ENCODE results near the gene NME7.

The NME7 gene

GRCh38 chr1:169102567-169102966 lies 265.0 kb downstream of the NME7 start (continued):
- TF ChIP-seq ZNF449 (tag by site-specific recombination; IDR thresholded peaks at IDR 0.05) (no peak), SP3 (tag by site-specific recombination; IDR thresholded peaks at IDR 0.05) (no peak)

GRCh38 chr1:169100651-169101088 lies 266.9 kb downstream of the NME7 start:
- POLR2A ChIA-PET = no interaction called here
- CTCF ChIA-PET = interaction anchor here (0.7 kb wide), 1 partner anchor 498 kb away, joined by 5 read pairs; no protein-coding TSS in a partner anchor
- Histone ChIP-seq H3K27ac (ENCODE audit: extremely low read depth, low read depth, low read length) (no peak overlapping the region), H3K36me3 (ENCODE audit: control insufficient read depth in 2 of 2, insufficient read depth in 1 of 2, low read length in 2 of 2) (no peaks in the 10 kb centered on the region), H3K9me3 (ENCODE audit: control insufficient read depth, insufficient read depth, low read depth, low read length) (no peaks in the 10 kb centered on the region), H3K4me3 (ENCODE audit: low read depth, low read length) (no peak overlapping the region), H3K4me1 (ENCODE audit: control insufficient read depth, insufficient read depth, low read length) (peaks cover 14% of the 10 kb centered on the region)
- TF ChIP-seq ZNF394 (tag by site-specific recombination; IDR thresholded peaks at IDR 0.05; ENCODE audit: borderline replicate concordance) = no peak
- TF ChIP-seq ZNF138 (tag by site-specific recombination; IDR thresholded peaks at IDR 0.05; ENCODE audit: borderline replicate concordance) = no peak
- no peak for TF ChIP-seq ZNF558 (tag by site-specific recombination; IDR thresholded peaks at IDR 0.05)
- TF ChIP-seq ZNF169 (tag by site-specific recombination; IDR thresholded peaks at IDR 0.05) = no peak

GRCh38 chr1:169100208-169100607 lies 267.4 kb downstream of the NME7 start:
- Histone ChIP-seq H3K4me1 (ENCODE audit: control insufficient read depth, insufficient read depth, low read length) (peaks cover 11% of the 10 kb centered on the region), H3K27ac (ENCODE audit: extremely low read depth, low read depth, low read length) (no peak overlapping the region), H3K9me3 (ENCODE audit: control insufficient read depth, insufficient read depth, low read depth, low read length) (no peaks in the 10 kb centered on the region), H3K36me3 (ENCODE audit: control insufficient read depth in 2 of 2, insufficient read depth in 1 of 2, low read length in 2 of 2) (no peaks in the 10 kb centered on the region), H3K4me3 (ENCODE audit: low read depth, low read length) (no peak overlapping the region)
- TF ChIP-seq ZBTB17 (tag by site-specific recombination; IDR thresholded peaks at IDR 0.05) (no peak), ZNF692 (tag by site-specific recombination; IDR thresholded peaks at IDR 0.05) (no peak), SCRT1 (tag by site-specific recombination; IDR thresholded peaks at IDR 0.05; ENCODE audit: borderline replicate concordance) (no peak)
- CTCF ChIA-PET = no interaction called here
- POLR2A ChIA-PET = no interaction called here

GRCh38 chr1:169099561-169099960 lies 268.0 kb downstream of the NME7 start:
- Histone ChIP-seq H3K4me3 (ENCODE audit: low read depth, low read length) (no peak overlapping the region), H3K36me3 (ENCODE audit: control insufficient read depth in 2 of 2, insufficient read depth in 1 of 2, low read length in 2 of 2) (no peaks in the 10 kb centered on the region), H3K9me3 (ENCODE audit: control insufficient read depth, insufficient read depth, low read depth, low read length) (no peaks in the 10 kb centered on the region), H3K27ac (ENCODE audit: extremely low read depth, low read depth, low read length) (no peak overlapping the region), H3K4me1 (ENCODE audit: control insufficient read depth, insufficient read depth, low read length) (peaks cover 11% of the 10 kb centered on the region)
- CTCF ChIA-PET = no interaction called here
- TF ChIP-seq ZNF133 (tag by site-specific recombination; IDR thresholded peaks at IDR 0.05) (no peak), ZNF488 (tag by site-specific recombination; IDR thresholded peaks at IDR 0.05) (no peak), ZNF214 (tag by site-specific recombination; IDR thresholded peaks at IDR 0.05; ENCODE audit: borderline replicate concordance) (no peak), ZNF629 (tag by site-specific recombination; IDR thresholded peaks at IDR 0.05) (no peak), ZNF416 (tag by site-specific recombination; IDR thresholded peaks at IDR 0.05) (no peak), HOXD13 (CRISPR knock-in tag; IDR thresholded peaks at IDR 0.05; ENCODE audit: borderline replicate concordance) (no peak), ZNF354C (tag by site-specific recombination; IDR thresholded peaks at IDR 0.05; ENCODE audit: borderline replicate concordance, low read depth) (no peak), ZNF280D (tag by site-specific recombination; IDR thresholded peaks at IDR 0.05) (no peak), ZBTB26 (tag by site-specific recombination; optimal IDR thresholded peaks at IDR 0.05) (no peak), MEIS1 (CRISPR knock-in tag; IDR thresholded peaks at IDR 0.05; ENCODE audit: borderline replicate concordance) (no peak), ZNF654 (tag by site-specific recombination; IDR thresholded peaks at IDR 0.05; ENCODE audit: low read depth) (no peak), ZNF239 (tag by site-specific recombination; IDR thresholded peaks at IDR 0.05) (no peak), KLF7 (tag by site-specific recombination; IDR thresholded peaks at IDR 0.05; ENCODE audit: borderline replicate concordance) (no peak)
- POLR2A ChIA-PET = no interaction called here

Data from HEK293 (cell line).